DOHH2 (cell line): ENCODE data around the gene GALNT18.

Experiments
- CTCF ChIP-seq: fragments of 200-600 bp; sonication (generic); IDR thresholded peaks from one replicate; pipeline ENCODE4 v1.5.1; 2014; ENCODE audit warnings: antibody characterized with exemption, mild to moderate bottlenecking, low read depth, low read length; ENCODE audit not compliant: poor library complexity, severe bottlenecking
- EZH2phosphoT487 ChIP-seq: fragments of 200-600 bp; sonication (generic); IDR thresholded peaks from 2 replicates; pipeline ENCODE4 v1.6.1; 2017; ENCODE audit warnings: borderline replicate concordance, mild to moderate bottlenecking, antibody characterized with exemption, low read length, moderate library complexity, mixed read lengths

- TF ChIP-seq CTCF (no peak), EZH2phosphoT487 (no peak)
Observed at GRCh38 chr11:11268706-11269105, 353.1 kb downstream of the GALNT18 start.
